MM.1S (cell line): Measurements from ENCODE around the gene CTSE.

Experiments used
- DNase-seq: peaks from one replicate; pipeline ENCODE4 v3.0.0-alpha.2; 2015
- H2AFZ ChIP-seq: fragments of 300-600 bp; sonication (generic); 2 replicates; pipeline ENCODE4 v1.6.0; 2016; ENCODE audit warnings: antibody characterized with exemption, low read length
- H3F3A ChIP-seq: fragments of 300-600 bp; sonication (generic); 2 replicates; pipeline ENCODE4 v1.6.1; 2016; ENCODE audit warnings: mild to moderate bottlenecking, antibody characterized with exemption, low read length, moderate library complexity, mixed read lengths; ENCODE audit not compliant: insufficient read depth
- H3K27ac ChIP-seq: fragments of 300-600 bp; sonication (generic); 2 replicates; pipeline ENCODE4 v1.5.1; 2016; ENCODE audit warnings: mild to moderate bottlenecking, low read length
- H3K27me3 ChIP-seq: fragments of 300-600 bp; sonication (generic); replicated peaks from 2 replicates; pipeline ENCODE4 v1.6.0; 2016; ENCODE audit warnings: low read length; ENCODE audit not compliant: insufficient read depth
- H3K36me3 ChIP-seq: fragments of 300-600 bp; sonication (generic); replicated peaks from 2 replicates; pipeline ENCODE4 v1.6.1; 2016; ENCODE audit warnings: mild to moderate bottlenecking, low read length, mixed read lengths; ENCODE audit not compliant: insufficient read depth
- H3K4me1 ChIP-seq: fragments of 300-600 bp; sonication (generic); 2 replicates; pipeline ENCODE4 v1.6.1; 2016; ENCODE audit warnings: low read length, mixed read lengths
- H3K4me2 ChIP-seq: fragments of 300-600 bp; sonication (generic); 2 replicates; pipeline ENCODE4 v1.6.0; 2016; ENCODE audit warnings: low read depth, low read length
- H3K4me3 ChIP-seq: fragments of 300-600 bp; sonication (generic); 2 replicates; pipeline ENCODE4 v1.5.1; 2016; ENCODE audit warnings: low read length, mixed read lengths
- H3K79me2 ChIP-seq: fragments of 300-600 bp; sonication (generic); 2 replicates; pipeline ENCODE4 v1.6.1; 2016; ENCODE audit warnings: mixed run types, low read length, mixed read lengths
- H3K9ac ChIP-seq: fragments of 300-600 bp; sonication (generic); 2 replicates; pipeline ENCODE4 v1.6.1; 2016; ENCODE audit warnings: low read length, mixed read lengths
- H3K9me2 ChIP-seq: fragments of 300-600 bp; sonication (generic); replicated peaks from 2 replicates; pipeline ENCODE4 v1.6.1; 2016; ENCODE audit warnings: mild to moderate bottlenecking, low read length, mixed read lengths; ENCODE audit not compliant: insufficient read depth
- H3K9me3 ChIP-seq: fragments of 300-600 bp; sonication (generic); replicated peaks from 2 replicates; pipeline ENCODE4 v1.6.1; 2016; ENCODE audit warnings: mild to moderate bottlenecking, low read length, mixed read lengths; ENCODE audit not compliant: insufficient read depth
- H4K20me1 ChIP-seq: fragments of 300-600 bp; sonication (generic); 2 replicates; pipeline ENCODE4 v1.6.1; 2016; ENCODE audit warnings: mild to moderate bottlenecking, low read length, moderate library complexity, mixed read lengths; ENCODE audit not compliant: insufficient read depth
- CTCF ChIP-seq: fragments of 300-600 bp; sonication (generic); IDR thresholded peaks from 2 replicates; pipeline ENCODE4 v1.5.1; 2016; ENCODE audit warnings: antibody characterized with exemption, low read length, mixed read lengths
- EZH2 ChIP-seq: fragments of 300-600 bp; sonication (generic); optimal IDR thresholded peaks from 2 replicates; pipeline ENCODE3; 2017; ENCODE audit warnings: low read depth, mild to moderate bottlenecking, antibody characterized with exemption, low read length, mixed read lengths
- EZH2phosphoT487 ChIP-seq: fragments of 300-600 bp; sonication (generic); IDR thresholded peaks from 2 replicates; pipeline ENCODE4 v1.6.1; 2018; ENCODE audit warnings: antibody characterized with exemption, low read length

CTSE gene

DNA sequence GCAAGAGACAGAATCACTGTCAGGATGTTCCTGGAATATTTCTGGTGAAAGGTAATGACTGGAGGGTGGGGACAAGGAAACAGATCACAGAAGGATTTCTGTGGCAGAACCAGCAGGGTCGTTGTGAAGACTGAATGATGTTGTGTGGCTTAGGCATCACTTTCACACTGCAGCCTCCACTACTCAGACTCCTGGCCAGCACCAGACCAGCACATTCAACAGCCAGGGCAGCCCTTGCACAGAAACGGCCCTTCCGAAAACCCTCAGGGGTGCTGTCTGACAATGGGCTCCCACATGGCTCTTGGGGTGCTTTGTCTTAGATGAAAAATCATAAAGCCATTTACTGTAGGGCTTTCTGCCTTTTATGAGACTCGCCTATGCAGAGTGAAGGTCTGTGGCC is 16.7 kb downstream of the CTSE start:
- H3K9me3 ChIP-seq, result no peaks in the 10 kb centered on the region

DNA sequence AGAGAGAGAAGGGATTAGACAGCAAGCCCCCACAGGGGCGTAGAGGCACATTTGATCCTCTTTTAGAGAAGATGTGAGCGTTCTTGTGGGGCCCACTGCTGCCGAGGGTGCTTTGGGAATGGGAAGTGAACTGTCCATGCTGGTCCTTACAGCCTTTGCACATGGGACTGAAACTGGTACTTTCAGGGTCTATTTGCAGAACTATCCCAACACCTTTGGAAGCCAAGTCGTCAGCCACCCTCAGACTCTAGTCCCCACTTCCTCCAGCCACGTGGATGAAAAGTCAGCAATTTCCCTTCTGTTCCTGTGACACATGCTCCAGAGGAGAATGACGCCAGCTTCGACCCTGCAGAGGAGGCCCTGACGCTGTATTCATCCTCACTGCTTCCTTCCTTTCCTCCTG is 17.9 kb downstream of the CTSE start:
- Histone ChIP-seq H3K9ac (no peak overlapping the region), H2AFZ (no peak overlapping the region)

More for the DNA sequence above, 16.7 kb downstream of the CTSE start:
- Histone ChIP-seq H3K4me2 (no peak overlapping the region), H2AFZ (no peak overlapping the region), H4K20me1 (no peaks in the 10 kb centered on the region), H3K27ac (no peak overlapping the region), H3F3A (no peaks in the 10 kb centered on the region), H3K36me3 (no peaks in the 10 kb centered on the region), H3K4me1 (peaks cover 7% of the 10 kb centered on the region), H3K4me3 (no peak overlapping the region), H3K9me2 (no peaks in the 10 kb centered on the region), H3K9ac (no peak overlapping the region), H3K27me3 (no peaks in the 10 kb centered on the region), H3K79me2 (no peaks in the 10 kb centered on the region)
- TF ChIP-seq CTCF (no peak), EZH2 (no peak), EZH2phosphoT487 (no peak)
- DNase-seq, result no peak

DNA sequence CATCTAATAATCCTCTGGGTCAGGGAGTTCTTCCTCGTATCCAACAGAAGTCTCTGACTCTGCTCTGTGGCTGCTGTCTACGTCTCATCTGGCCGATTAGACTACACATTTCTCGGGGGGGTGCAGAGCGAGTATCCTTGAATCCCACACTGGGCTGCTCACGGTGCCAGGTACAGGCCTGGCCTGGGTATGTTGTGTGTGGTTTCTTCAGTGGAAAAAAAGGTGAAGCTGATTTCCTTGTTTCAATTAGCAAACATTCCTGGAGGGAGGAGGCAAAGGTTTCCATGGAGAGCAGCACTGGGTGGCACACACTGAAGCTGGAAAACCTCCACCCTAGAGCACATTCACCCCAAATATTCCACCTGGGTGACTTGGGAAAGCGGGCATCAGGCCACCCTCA is 18.5 kb downstream of the CTSE start:
- TF ChIP-seq EZH2phosphoT487, result no peak
- TF ChIP-seq CTCF, result no peak
- TF ChIP-seq EZH2, result no peak
- H3K27ac ChIP-seq, result no peak overlapping the region
- no peaks in the 10 kb centered on the region for H4K20me1 ChIP-seq
- H3K4me3 ChIP-seq, result no peak overlapping the region
- no peaks in the 10 kb centered on the region for H3K27me3 ChIP-seq
- no peak overlapping the region for H3K9ac ChIP-seq
- no peak for DNase-seq
- no peaks in the 10 kb centered on the region for H3K36me3 ChIP-seq
- no peak overlapping the region for H3K4me2 ChIP-seq
- H3K4me1 ChIP-seq, result peaks cover 10% of the 10 kb centered on the region
- H3F3A ChIP-seq, result no peaks in the 10 kb centered on the region
- H3K9me3 ChIP-seq, result no peaks in the 10 kb centered on the region
- no peaks in the 10 kb centered on the region for H3K9me2 ChIP-seq
- H2AFZ ChIP-seq, result no peak overlapping the region
- H3K79me2 ChIP-seq, result no peaks in the 10 kb centered on the region

More for the DNA sequence above, 17.9 kb downstream of the CTSE start:
- H3K79me2 ChIP-seq, result no peaks in the 10 kb centered on the region
- H4K20me1 ChIP-seq, result no peaks in the 10 kb centered on the region
- TF ChIP-seq EZH2phosphoT487 (no peak), CTCF (no peak), EZH2 (no peak)
- H3K9me3 ChIP-seq, result no peaks in the 10 kb centered on the region
- H3K4me1 ChIP-seq, result peaks cover 10% of the 10 kb centered on the region
- no peak overlapping the region for H3K4me2 ChIP-seq
- no peaks in the 10 kb centered on the region for H3K9me2 ChIP-seq
- H3K36me3 ChIP-seq, result no peaks in the 10 kb centered on the region
- H3K27me3 ChIP-seq, result no peaks in the 10 kb centered on the region
- no peak overlapping the region for H3K27ac ChIP-seq
- no peak overlapping the region for H3K4me3 ChIP-seq
- no peaks in the 10 kb centered on the region for H3F3A ChIP-seq
- DNase-seq, result no peak
